CD8-positive, alpha-beta memory T cell (primary cell): Measurements from ENCODE around the gene MED27. TPM values are rescaled to one million over a fixed set of nuclear protein-coding genes. Genes with fewer than 3 reads are reported as not detected.

Source experiments
- CTCF ChIA-PET: fragments of 350-600 bp; sonication (Branson Sonifier 250); formaldehyde crosslinking; loops from one replicate; lab custom pipeline; 2021; ENCODE audit warnings: antibody characterized with exemption; lab: Charles Lee
- POLR2A ChIA-PET: fragments of 350-600 bp; sonication (Branson Sonifier 250); formaldehyde crosslinking; loops from one replicate; lab custom pipeline; 2021; ENCODE audit warnings: antibody characterized with exemption; lab: Charles Lee
- DNase-seq, 5 donors: peaks; one replicate each; pipeline versions ENCODE4 v3.0.0 to v3.0.0-alpha.2; 2020 to 2022; ENCODE audit warnings: mixed read lengths in 1 of 5
- H3K27ac ChIP-seq: one replicate; pipeline ENCODE4 v1.7.0; 2013; ENCODE audit warnings: low read depth, mild to moderate bottlenecking, low read length, moderate library complexity
- H3K27me3 ChIP-seq: 2 replicates; pipeline ENCODE4 v1.7.0; 2013; ENCODE audit warnings: low read length, mild to moderate bottlenecking; ENCODE audit not compliant: insufficient read depth, poor library complexity, severe bottlenecking
- H3K36me3 ChIP-seq: 2 replicates; pipeline ENCODE4 v1.7.0; 2013; ENCODE audit warnings: mild to moderate bottlenecking, low read length, moderate library complexity; ENCODE audit not compliant: insufficient read depth
- H3K4me1 ChIP-seq: 2 replicates; pipeline ENCODE4 v1.7.0; 2013; ENCODE audit warnings: mild to moderate bottlenecking, low read length, moderate library complexity; ENCODE audit not compliant: insufficient read depth
- H3K4me3 ChIP-seq: 2 replicates; pipeline ENCODE4 v1.7.0; 2013; ENCODE audit warnings: mild to moderate bottlenecking, low read length
- H3K9me3 ChIP-seq: 2 replicates; pipeline ENCODE4 v1.7.0; 2013; ENCODE audit warnings: mild to moderate bottlenecking, low read length
- H3K27ac Mint-ChIP-seq, 8 donors: one replicate each; pipeline ENCODE4 v1.8.0; 2020 to 2021; ENCODE audit warnings: mixed read lengths in 8 of 8, mild to moderate bottlenecking in 6 of 8, inconsistent platforms in 3 of 8, moderate library complexity in 3 of 8
- H3K27me3 Mint-ChIP-seq, 2 donors: one replicate each; pipeline ENCODE4 v1.8.0; 2020 to 2021; ENCODE audit warnings: mixed read lengths in 2 of 2, mild to moderate bottlenecking in 1 of 2, moderate library complexity in 1 of 2
- H3K36me3 Mint-ChIP-seq, 3 donors: one replicate each; pipeline ENCODE4 v1.8.0; 2020 to 2021; ENCODE audit warnings: mixed read lengths in 3 of 3, inconsistent platforms in 1 of 3, mild to moderate bottlenecking in 1 of 3
- H3K4me1 Mint-ChIP-seq, 3 donors: one replicate each; pipeline ENCODE4 v1.8.0; 2020 to 2021; ENCODE audit warnings: mixed read lengths in 3 of 3, inconsistent platforms in 1 of 3, mild to moderate bottlenecking in 1 of 3
- H3K4me3 Mint-ChIP-seq, 7 donors: one replicate each; pipeline ENCODE4 v1.8.0; 2020 to 2021; ENCODE audit warnings: mixed read lengths in 7 of 7, mild to moderate bottlenecking in 6 of 7, moderate library complexity in 4 of 7, inconsistent platforms in 2 of 7
- H3K9me3 Mint-ChIP-seq, 5 donors: one replicate each; pipeline ENCODE4 v1.8.0; 2020 to 2022; ENCODE audit warnings: mixed read lengths in 5 of 5, mild to moderate bottlenecking in 3 of 5, moderate library complexity in 2 of 5, inconsistent platforms in 1 of 5
- polyA plus RNA-seq: library from polyadenylated mRNA; unstranded; fragments of 300-500 nt; fragmentation: Illumina TruSeq; gene quantifications from one replicate; pipeline ENCODE4 v1.2.3, GENCODE V29; 2021
- total RNA-seq, 2 experiments: library from RNA; stranded (reverse); gene quantifications; one replicate each; pipeline ENCODE4 v1.2.3, GENCODE V29; 2021

The MED27 gene
- total and polyA plus RNA-seq, 3 experiments from 2014 or later = 31.6 to 39.7 (median 35.9) TPM

DNA sequence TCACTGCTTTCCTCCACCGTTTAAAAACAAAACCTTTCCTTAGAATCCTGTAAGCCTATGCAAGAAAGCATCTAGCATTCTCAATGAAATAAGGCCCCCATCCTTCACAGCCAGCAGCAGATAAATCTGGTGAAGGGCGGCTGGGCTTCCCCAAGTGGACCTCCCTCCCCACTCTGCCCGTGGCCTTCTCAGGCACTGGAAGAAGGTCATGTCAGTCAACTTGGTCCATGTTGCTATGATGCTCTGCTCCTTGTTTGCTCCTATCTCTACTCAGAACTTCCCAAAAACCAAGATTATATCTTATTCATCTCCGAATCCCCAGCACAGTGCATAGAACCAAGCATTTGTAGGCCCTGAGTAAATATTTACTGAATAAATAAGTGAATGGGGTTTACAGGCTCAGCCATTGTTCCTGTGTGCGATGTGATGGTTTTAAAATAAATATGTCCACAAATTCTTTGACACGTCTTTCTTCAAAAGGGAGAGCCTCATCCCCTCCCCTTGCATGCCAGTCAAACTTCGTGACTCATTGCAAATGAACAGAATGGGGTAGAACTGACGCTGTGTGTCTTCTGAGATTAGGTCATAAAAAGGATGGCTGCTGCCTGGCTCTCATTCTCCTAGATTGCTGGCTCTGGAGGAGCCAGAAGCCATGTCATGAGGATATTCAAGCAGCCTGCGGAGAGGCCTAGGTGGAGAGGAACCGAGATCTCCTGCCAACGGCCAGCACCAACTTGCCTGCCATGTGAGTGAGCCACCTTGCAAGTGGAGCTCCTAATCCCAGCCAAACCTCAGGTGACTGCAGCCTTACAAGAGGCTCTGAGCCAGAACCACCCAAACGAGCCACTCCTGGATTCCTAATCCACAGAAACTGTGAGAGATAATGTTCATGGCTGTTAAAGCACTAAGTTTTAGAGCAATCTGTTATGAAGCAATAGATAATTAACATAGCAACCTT lies 70.5 kb downstream of the MED27 start:
- H3K9me3 Mint-ChIP-seq = no peaks in the 10 kb centered on the region
- H3K4me1 Mint-ChIP-seq = peaks cover 27 to 48% (median 40%) of the 10 kb centered on the region in 3 donors
- no peaks in the 10 kb centered on the region for H3K9me3 ChIP-seq
- no peak for DNase-seq
- no peak overlapping the region for H3K4me3 Mint-ChIP-seq
- no peaks in the 10 kb centered on the region for H3K27me3 Mint-ChIP-seq
- peak overlapping the region in 2 of 8 donors; percentile 47 to 70 for H3K27ac Mint-ChIP-seq
- ChIA-PET CTCF (no interaction called here), POLR2A (no interaction called here)
- peaks cover 10% of the 10 kb centered on the region for H3K4me1 ChIP-seq
- H3K4me3 ChIP-seq = no peak overlapping the region
- no peaks in the 10 kb centered on the region for H3K27me3 ChIP-seq
- peaks cover 8% of the 10 kb centered on the region for H3K36me3 ChIP-seq
- H3K36me3 Mint-ChIP-seq = peaks cover 12 to 36% (median 14%) of the 10 kb centered on the region in 3 donors
- H3K27ac ChIP-seq = no peak overlapping the region

DNA sequence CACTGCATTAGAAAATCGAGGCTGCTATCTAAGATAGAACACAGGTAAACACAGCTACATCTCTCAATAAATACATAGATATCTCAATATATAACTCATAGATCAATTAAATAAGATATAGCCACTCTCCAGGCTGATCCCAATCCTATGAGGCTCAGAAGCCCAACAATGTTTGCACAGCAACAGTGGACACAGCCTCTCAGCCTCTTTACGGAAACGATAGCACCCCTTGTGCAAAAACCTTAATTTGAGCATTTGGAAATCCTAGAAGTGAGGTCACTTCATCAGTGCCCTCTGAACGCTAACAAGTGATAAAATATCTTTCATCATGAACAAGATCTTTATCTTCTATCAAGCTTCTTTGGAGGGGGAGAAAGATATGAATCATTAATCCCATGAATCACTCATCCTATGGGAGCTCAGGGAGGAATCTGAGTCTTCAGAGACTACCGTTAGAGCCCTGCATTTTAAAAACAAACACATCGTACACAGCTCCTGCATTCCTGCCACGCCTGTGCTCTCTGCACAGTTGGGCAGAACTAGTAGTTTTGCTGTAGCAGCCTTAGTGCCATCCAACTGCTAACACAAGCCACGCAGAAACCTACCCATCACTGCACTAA lies 71.4 kb downstream of the MED27 start:
- H3K4me3 Mint-ChIP-seq = no peak overlapping the region
- DNase-seq = no peak
- no peak overlapping the region for H3K27ac ChIP-seq
- H3K9me3 ChIP-seq = no peaks in the 10 kb centered on the region
- no peak overlapping the region for H3K4me3 ChIP-seq
- no peaks in the 10 kb centered on the region for H3K27me3 Mint-ChIP-seq
- peaks cover 10% of the 10 kb centered on the region for H3K4me1 ChIP-seq
- ChIA-PET POLR2A (no interaction called here), CTCF (no interaction called here)
- H3K9me3 Mint-ChIP-seq = no peaks in the 10 kb centered on the region
- H3K27me3 ChIP-seq = no peaks in the 10 kb centered on the region
- H3K4me1 Mint-ChIP-seq = peaks cover 32 to 56% (median 48%) of the 10 kb centered on the region in 3 donors
- H3K27ac Mint-ChIP-seq = peak overlapping the region in 2 of 8 donors; percentile 47 to 70
- H3K36me3 ChIP-seq = peaks cover 8% of the 10 kb centered on the region
- peaks cover 10 to 29% (median 11%) of the 10 kb centered on the region in 3 donors for H3K36me3 Mint-ChIP-seq

DNA sequence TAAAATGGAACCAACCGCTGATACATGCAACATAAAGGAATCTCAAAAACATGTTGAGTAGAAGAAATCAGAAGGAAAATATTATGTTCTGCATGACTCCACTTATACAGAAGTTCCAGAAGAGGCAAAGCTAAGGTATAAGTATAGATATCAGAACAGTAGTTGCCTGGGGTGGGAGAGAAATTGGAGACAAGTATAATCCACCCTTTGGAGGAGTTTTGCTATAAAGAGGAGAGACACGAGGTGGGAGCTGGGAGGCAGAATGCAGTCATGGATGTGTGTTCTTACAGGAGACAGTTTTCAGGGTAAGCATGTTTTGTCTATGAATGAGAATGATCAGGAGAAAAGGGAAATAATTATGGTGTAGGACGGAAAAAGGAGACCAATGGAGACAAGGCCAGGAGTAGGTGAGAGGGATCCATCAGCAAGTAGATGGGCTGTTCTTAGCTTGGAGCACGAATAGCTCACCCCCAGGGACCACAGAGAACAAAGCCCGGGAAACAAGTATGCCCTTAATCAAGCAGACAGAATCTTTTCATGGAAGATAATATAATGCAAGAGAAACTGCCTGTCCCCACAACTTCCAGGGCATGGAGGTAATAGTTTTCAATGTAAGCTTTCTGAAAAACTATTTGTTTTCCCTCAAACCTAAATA lies 72.2 kb downstream of the MED27 start:
- Mint-ChIP-seq H3K9me3 (no peaks in the 10 kb centered on the region), H3K4me3 (peak overlapping the region in 2 of 7 donors; percentile 6), H3K27ac (peak overlapping the region in 6 of 8 donors; percentile 5 to 79 (median 42)), H3K36me3 (peaks cover 3 to 21% (median 5%) of the 10 kb centered on the region in 3 donors), H3K4me1 (peaks cover 33 to 55% (median 52%) of the 10 kb centered on the region in 3 donors), H3K27me3 (peaks cover 0 to 1% of the 10 kb centered on the region in 2 donors)
- no peak for DNase-seq
- peaks cover 1% of the 10 kb centered on the region for H3K36me3 ChIP-seq
- no peak overlapping the region for H3K4me3 ChIP-seq
- H3K27ac ChIP-seq = no peak overlapping the region
- H3K9me3 ChIP-seq = no peaks in the 10 kb centered on the region
- H3K4me1 ChIP-seq = peaks cover 10% of the 10 kb centered on the region
- ChIA-PET CTCF (no interaction called here), POLR2A (no interaction called here)
- H3K27me3 ChIP-seq = no peaks in the 10 kb centered on the region

DNA sequence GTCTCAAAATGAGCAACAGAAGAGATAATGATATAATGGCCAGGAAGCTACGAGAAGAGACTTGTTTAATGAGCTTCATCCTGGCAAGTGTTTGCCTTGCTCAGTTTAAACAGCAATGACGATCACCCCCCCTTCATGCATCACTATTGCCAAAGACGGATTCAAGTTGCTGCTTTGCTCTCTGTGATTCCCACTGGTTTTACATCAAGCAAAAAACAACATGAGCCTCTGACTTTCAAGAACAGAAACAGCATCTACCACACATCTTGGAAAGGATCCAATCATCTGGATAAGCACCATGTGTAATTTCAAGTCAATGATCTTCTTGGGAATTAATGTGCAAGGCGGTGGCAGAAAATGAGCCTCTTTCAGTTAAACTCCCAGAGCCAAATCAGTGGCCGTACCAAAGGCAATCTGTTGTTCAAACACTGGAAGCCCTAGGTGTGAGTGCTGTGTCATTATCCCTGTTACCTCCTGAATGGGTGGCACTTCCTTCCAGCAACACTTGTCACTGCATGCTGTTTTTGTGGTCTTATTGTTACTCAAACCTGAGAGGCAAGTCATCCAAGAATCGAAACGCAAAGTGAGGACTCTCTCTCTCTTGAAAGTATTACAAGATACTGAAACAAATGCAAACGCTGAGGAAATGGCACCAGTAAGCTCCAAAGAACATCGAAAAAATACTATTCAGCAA lies 72.8 kb downstream of the MED27 start:
- H3K9me3 Mint-ChIP-seq = no peaks in the 10 kb centered on the region
- POLR2A ChIA-PET = no interaction called here
- no peak overlapping the region for H3K27ac ChIP-seq
- no peak overlapping the region for H3K4me3 ChIP-seq
- H3K36me3 Mint-ChIP-seq = peaks cover 4 to 19% (median 8%) of the 10 kb centered on the region in 3 donors
- peaks cover 0 to 1% of the 10 kb centered on the region in 2 donors for H3K27me3 Mint-ChIP-seq
- no peaks in the 10 kb centered on the region for H3K27me3 ChIP-seq
- peak in 1 of 5 donors; percentile 5 for DNase-seq
- H3K4me1 ChIP-seq = peaks cover 10% of the 10 kb centered on the region
- H3K4me3 Mint-ChIP-seq = peak overlapping the region in 2 of 7 donors; percentile 6
- CTCF ChIA-PET = no interaction called here
- H3K4me1 Mint-ChIP-seq = peaks cover 37 to 58% (median 55%) of the 10 kb centered on the region in 3 donors
- no peaks in the 10 kb centered on the region for H3K36me3 ChIP-seq
- peak overlapping the region in 6 of 8 donors; percentile 12 to 79 (median 52) for H3K27ac Mint-ChIP-seq
- H3K9me3 ChIP-seq = no peaks in the 10 kb centered on the region

DNA sequence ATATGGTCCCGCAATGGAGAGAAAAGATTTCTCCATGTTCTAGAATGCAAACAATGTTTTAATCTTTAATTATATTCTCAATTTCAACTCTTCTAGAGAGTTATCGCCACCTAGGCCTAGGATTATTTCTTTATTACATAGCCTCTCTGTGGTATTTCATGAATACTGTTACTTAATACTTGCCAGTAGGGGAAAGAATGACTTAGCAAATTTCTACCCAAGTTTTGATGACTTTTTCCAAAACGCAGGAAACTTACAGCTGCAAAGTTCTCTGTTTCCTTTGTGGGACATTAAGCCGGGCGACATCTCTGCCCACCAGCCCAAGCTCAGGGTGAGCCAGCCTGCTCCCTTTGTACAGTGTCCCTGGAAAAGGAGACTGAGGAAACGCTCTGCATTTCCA lies 73.8 kb downstream of the MED27 start:
- DNase-seq = no peak
- ChIA-PET CTCF (no interaction called here), POLR2A (no interaction called here)
- H3K27ac ChIP-seq = no peak overlapping the region
- H3K4me1 ChIP-seq = peaks cover 10% of the 10 kb centered on the region
- no peaks in the 10 kb centered on the region for H3K27me3 ChIP-seq
- H3K36me3 ChIP-seq = no peaks in the 10 kb centered on the region
- peaks cover 5 to 20% (median 5%) of the 10 kb centered on the region in 3 donors for H3K36me3 Mint-ChIP-seq
- no peaks in the 10 kb centered on the region for H3K9me3 Mint-ChIP-seq
- H3K27ac Mint-ChIP-seq = peak overlapping the region in 2 of 8 donors; percentile 14 to 34
- no peaks in the 10 kb centered on the region for H3K9me3 ChIP-seq
- peaks cover 0 to 1% of the 10 kb centered on the region in 2 donors for H3K27me3 Mint-ChIP-seq
- no peak overlapping the region for H3K4me3 Mint-ChIP-seq
- H3K4me3 ChIP-seq = no peak overlapping the region
- H3K4me1 Mint-ChIP-seq = peaks cover 40 to 65% (median 59%) of the 10 kb centered on the region in 3 donors

DNA sequence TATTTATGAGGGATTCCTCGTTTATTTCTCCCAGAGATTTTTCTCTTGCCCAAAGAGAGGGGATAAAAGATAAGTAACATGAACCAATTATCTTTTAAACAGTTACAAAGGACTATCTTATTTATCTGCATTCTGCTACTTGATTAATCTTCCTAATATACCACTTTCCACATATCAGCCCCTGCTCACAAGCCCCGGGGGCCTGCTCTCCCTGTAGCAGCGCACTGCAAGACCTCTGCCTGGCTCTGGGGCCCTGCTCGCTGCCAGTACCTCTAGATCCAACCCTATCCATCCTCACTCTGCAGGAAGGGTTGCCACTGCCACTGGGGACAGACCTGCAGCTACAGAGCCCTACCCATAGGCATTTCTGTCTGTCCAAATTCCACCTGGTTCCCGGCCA lies 75.3 kb downstream of the MED27 start:
- no peak for DNase-seq
- H3K4me3 Mint-ChIP-seq = no peak overlapping the region
- Histone ChIP-seq H3K27ac (no peak overlapping the region), H3K4me3 (no peak overlapping the region), H3K27me3 (no peaks in the 10 kb centered on the region), H3K9me3 (no peaks in the 10 kb centered on the region), H3K4me1 (peaks cover 19% of the 10 kb centered on the region), H3K36me3 (no peaks in the 10 kb centered on the region)
- peaks cover 51 to 81% (median 74%) of the 10 kb centered on the region in 3 donors for H3K4me1 Mint-ChIP-seq
- peak overlapping the region in 3 of 8 donors; percentile 5 to 35 (median 6) for H3K27ac Mint-ChIP-seq
- H3K27me3 Mint-ChIP-seq = peaks cover 0 to 1% of the 10 kb centered on the region in 2 donors
- CTCF ChIA-PET = no interaction called here
- H3K36me3 Mint-ChIP-seq = peaks cover 5 to 16% (median 5%) of the 10 kb centered on the region in 3 donors
- POLR2A ChIA-PET = no interaction called here
- H3K9me3 Mint-ChIP-seq = no peaks in the 10 kb centered on the region

DNA sequence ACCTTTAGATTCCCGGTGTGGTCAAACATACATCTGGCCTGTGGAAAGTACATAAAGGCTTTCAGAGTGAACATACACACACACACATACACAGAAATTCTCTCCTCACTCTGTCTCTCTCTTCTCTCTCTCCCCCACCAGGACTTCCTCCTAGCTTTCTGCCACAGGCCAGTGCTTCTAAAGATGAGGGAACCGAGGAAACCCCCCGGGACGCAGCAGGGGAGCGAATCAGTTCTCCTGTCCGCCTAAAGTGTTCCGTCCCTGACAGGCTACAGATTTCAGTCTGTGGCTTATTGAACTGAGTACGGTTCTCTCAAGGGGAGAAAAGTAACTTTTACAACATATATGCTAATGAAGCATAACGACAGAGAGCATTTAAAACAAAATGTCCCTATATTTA lies 75.8 kb downstream of the MED27 start:
- no peak overlapping the region for H3K4me3 Mint-ChIP-seq
- H3K9me3 Mint-ChIP-seq = no peaks in the 10 kb centered on the region
- no peak overlapping the region for H3K4me3 ChIP-seq
- no peaks in the 10 kb centered on the region for H3K36me3 ChIP-seq
- peak overlapping the region in 5 of 8 donors; percentile 5 to 83 (median 20) for H3K27ac Mint-ChIP-seq
- H3K9me3 ChIP-seq = no peaks in the 10 kb centered on the region
- H3K27ac ChIP-seq = no peak overlapping the region
- H3K27me3 Mint-ChIP-seq = peaks cover 0 to 1% of the 10 kb centered on the region in 2 donors
- H3K36me3 Mint-ChIP-seq = peaks cover 5 to 14% (median 5%) of the 10 kb centered on the region in 3 donors
- ChIA-PET POLR2A (no interaction called here), CTCF (no interaction called here)
- no peaks in the 10 kb centered on the region for H3K27me3 ChIP-seq
- no peak for DNase-seq
- H3K4me1 Mint-ChIP-seq = peaks cover 51 to 82% (median 75%) of the 10 kb centered on the region in 3 donors
- peaks cover 19% of the 10 kb centered on the region for H3K4me1 ChIP-seq
